HG03565 (cell line): ENCODE results near the gene UIMC1.

Experiments used
- ATAC-seq: cut with Tn5 transposase; IDR thresholded peaks from one replicate; pipeline ENCODE4 v1.9.1; 2021; ENCODE audit warnings: mild to moderate bottlenecking, moderate library complexity; ENCODE audit not compliant: unreplicated experiment

Gene UIMC1

GRCh38 chr5:176955895-176956294, 50.7 kb downstream of the UIMC1 start:
- ATAC-seq = no peak

GRCh38 chr5:176954050-176954449, 52.5 kb downstream of the UIMC1 start:
- ATAC-seq = no peak

DNA sequence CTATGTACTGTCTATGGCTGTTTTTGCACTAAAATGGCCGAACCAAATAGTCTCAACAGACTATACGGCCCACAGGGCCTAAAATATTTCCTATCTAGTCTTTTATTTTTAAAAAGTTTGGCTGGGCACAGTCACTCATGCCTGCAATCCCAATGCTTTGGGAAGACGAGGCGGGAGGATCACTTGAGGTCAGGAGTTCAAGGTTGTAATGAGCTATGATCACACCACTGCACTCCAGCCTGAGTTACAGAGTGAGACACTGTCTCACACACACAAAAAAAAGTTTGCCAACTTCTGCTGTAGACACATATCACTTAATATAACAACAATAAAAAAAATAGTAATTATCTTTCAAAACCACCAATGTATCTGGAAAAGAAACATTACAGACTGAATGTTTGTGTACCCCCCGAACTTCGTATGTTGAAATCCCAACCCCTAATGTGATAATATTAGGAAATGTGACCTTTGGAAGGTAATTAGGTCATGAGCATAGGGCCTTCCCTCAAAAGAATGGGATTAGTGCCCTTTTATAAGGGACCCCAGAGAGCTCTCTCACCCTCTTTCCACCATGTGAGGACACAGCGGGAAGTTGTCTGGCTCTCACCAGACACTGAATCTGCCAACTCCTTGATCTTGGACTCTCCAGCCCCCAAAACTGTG, 53.9 kb downstream of the UIMC1 start:
- no peak for ATAC-seq

GRCh38 chr5:176948458-176948857, 58.1 kb downstream of the UIMC1 start:
- ATAC-seq = no peak

DNA sequence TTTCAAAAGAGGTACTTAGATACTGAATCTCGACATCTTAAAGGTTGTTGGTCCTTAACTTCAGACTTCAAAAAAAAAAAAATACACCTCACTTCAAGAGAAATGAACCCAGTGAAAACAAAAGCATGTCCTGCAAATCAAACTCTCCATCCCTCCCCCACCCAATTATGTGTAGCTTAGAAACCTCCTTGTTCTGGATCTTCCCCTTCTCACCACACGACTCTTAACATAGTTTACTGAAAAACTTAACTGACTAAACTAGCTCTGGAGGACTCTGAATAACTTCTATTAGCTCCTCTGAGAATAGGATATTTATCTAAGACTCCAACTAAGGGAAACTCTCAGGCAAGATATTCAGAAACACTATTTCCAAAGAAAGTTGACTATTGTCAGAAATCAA, 58.7 kb downstream of the UIMC1 start:
- no peak for ATAC-seq

- no peak for ATAC-seq
These were observed 62.3 kb downstream of the UIMC1 start for GRCh38 chr5:176944268-176944667.

DNA sequence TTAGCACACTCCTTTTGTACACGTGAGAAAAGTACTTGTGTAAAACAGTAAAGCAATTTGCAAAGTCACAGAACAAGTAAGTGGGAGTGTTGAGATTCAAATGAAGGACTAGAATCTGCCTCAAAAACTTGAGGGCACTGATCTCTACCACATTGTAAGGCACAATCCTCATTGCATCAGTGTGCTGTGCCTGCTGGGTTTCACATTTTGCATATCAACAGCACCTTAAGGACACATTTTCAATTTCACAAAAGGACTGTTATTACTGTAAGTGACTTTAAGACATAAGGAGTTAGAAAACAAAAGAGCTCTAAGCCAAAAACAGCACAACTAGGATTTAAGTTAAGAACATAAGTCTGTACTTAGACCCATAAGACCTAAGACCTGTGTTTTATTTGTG, 62.8 kb downstream of the UIMC1 start:
- no peak for ATAC-seq

DNA sequence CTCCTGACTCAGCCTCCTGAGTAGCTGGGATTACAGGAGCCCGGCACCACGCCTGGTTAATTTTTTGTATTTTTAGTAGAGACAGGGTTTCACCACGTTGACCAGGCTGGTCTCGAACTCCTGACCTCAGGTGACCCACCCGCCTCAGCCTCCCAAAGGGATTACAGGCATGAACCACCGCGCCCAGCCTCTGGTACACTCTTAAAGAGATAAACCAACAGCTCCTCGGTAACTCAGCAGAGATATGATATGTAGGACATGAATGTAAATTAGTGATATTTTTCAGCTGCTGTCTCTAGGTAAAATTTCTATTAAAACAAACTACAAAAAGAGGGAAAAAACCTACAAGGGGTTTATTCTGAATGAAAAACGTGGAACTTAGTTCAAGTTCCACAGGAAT, 64.6 kb downstream of the UIMC1 start:
- ATAC-seq = no peak

DNA sequence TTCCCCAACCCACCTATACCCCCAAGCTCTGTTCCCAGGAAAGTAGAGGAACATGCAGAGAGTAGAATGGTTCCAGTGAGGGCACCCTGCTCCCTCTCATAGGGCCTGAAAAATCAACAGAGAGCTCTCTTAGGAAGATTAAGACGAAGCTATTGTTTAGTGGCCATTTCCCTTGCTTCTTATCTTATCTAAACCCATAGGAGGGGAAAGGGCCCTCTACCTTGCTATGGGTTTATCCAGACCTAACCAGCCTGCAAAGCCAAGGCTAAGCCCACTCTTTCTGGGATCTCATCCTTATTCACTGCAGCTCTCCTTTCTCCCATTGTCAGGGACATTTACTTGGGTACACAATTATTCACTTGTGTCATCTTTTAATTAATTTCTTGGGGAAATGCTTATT, 68.1 kb downstream of the UIMC1 start:
- ATAC-seq = no peak

GRCh38 chr5:176935017-176935416, 71.6 kb downstream of the UIMC1 start:
- no peak for ATAC-seq

GRCh38 chr5:176934309-176934930, 72.2 kb downstream of the UIMC1 start:
- ATAC-seq = no peak

GRCh38 chr5:176929654-176930053, 76.9 kb downstream of the UIMC1 start:
- ATAC-seq = no peak

DNA sequence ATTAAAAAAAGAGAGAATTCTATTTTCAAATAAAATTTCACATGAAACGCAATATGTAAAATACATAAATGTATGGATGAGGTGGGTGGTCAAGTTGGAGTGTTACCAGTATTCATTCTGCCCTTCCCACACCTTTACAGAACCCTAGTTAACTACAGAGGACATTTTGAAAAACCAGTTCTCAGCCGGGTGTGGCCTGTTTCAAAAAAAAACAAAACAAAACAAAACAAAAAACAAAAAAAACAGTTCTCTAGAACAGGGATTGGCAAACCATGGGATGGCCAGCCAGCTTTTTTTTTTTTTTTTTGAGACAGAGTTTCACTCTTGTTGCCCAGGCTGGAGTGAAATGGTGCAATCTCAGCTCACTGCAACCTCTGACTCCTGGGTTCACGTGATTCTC, 79.0 kb downstream of the UIMC1 start:
- no peak for ATAC-seq

GRCh38 chr5:176922817-176923216, 83.8 kb downstream of the UIMC1 start:
- no peak for ATAC-seq

DNA sequence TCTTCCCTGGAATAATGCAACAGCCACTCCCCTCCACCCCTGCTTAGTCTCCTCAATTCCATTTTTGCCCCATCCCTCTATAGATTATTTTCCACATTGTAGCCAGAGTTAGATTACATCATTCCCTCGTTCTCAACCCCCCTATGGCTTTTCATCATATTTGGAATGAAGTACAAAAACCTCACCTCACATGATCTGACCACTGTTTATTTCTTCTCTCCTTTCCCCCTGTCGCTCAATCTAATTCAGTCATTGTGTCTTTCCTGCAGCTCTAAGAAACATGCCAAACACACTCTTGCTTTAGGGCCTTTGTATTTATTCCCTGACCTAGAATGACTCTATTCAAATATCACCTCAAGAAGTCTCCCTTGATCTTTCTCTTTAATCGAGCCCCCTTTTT, 84.9 kb downstream of the UIMC1 start:
- no peak for ATAC-seq

GRCh38 chr5:176918613-176919012, 88.0 kb downstream of the UIMC1 start:
- no peak for ATAC-seq

- no peak for ATAC-seq
These were observed 90.2 kb downstream of the UIMC1 start for GRCh38 chr5:176916337-176916736.

GRCh38 chr5:176915906-176916305, 90.7 kb downstream of the UIMC1 start:
- ATAC-seq = no peak

- ATAC-seq = no peak
These were observed 94.5 kb downstream of the UIMC1 start for GRCh38 chr5:176912115-176912514.

DNA sequence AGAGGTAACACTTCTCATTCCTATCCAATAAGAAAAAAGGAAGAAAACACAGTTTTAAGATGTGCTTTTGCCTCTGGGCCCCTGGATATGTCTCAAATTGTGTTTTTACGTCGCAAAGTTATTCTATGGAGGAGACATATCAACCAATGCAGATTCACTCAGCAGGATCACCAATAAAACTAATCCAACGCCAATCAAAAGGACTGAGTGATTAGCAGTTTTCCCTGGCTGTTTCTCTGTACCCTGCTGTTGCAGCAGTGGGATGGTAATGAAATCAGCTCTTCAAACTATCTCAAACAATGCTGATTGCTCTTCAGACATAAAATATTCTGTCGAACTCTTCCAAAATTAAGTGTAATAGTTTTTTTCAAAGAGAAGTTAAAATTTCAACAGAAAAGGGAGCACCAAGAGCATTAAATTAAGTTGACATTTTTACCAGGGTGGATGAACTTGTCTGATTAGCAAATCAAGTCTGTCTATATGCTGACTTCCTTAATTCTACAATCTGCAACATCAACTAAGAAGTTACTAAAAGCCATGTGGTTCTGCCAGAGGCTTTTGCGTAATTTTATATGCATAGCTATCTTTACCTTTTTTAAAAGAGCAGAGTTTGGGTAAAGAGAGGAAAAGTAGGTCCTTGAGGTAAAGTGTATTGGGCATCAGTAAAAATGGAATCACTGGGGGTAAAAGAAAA, 97.8 kb downstream of the UIMC1 start:
- no peak for ATAC-seq

GRCh38 chr5:176906796-176907195, 99.8 kb downstream of the UIMC1 start:
- ATAC-seq = no peak

GRCh38 chr5:176906126-176906525, 100.5 kb downstream of the UIMC1 start:
- no peak for ATAC-seq
